Activated gamma-delta T cell treated with anti-CD3 and anti-CD28 coated beads, Interleukin-2, amount 50 U/mL, for 16 hours (primary cell): Measurements from ENCODE around the gene SPINK2.

Experiments used
- DNase-seq: peaks from one replicate; pipeline ENCODE4 v3.0.0-alpha.2; 2020; ENCODE audit warnings: low read depth

The SPINK2 gene

GRCh38 chr4:56821381-56822243 lies at the start of gene SPINK2:
Gene SPINK2 (minus strand): TSS chr4:56821701. CDS start chr4:56821662, 39 bp downstream.
- DNase-seq, result peak; percentile 49

GRCh38 chr4:56870946-56871345 lies 49.4 kb upstream of the SPINK2 start:
- DNase-seq, result no peak

GRCh38 chr4:56863441-56864139 lies 42.1 kb upstream of the SPINK2 start:
- no peak for DNase-seq

- DNase-seq, result no peak
These were observed 39.9 kb upstream of the SPINK2 start for GRCh38 chr4:56861360-56861759.

GRCh38 chr4:56860781-56861180 lies 39.3 kb upstream of the SPINK2 start:
- DNase-seq, result no peak

- DNase-seq, result no peak
These were observed 38.3 kb upstream of the SPINK2 start for GRCh38 chr4:56859841-56860240.

- no peak for DNase-seq
These were observed 36.3 kb upstream of the SPINK2 start for GRCh38 chr4:56857601-56858309.

GRCh38 chr4:56856656-56857055 lies 35.2 kb upstream of the SPINK2 start:
- DNase-seq, result no peak

GRCh38 chr4:56850910-56851309 lies 29.4 kb upstream of the SPINK2 start:
- no peak for DNase-seq

GRCh38 chr4:56844802-56845580 lies 23.5 kb upstream of the SPINK2 start:
- no peak for DNase-seq

GRCh38 chr4:56843421-56843899 lies 22.0 kb upstream of the SPINK2 start:
- no peak for DNase-seq

GRCh38 chr4:56840559-56840958 lies 19.1 kb upstream of the SPINK2 start:
- no peak for DNase-seq

GRCh38 chr4:56828784-56829535 lies 7.5 kb upstream of the SPINK2 start:
- DNase-seq, result no peak

- DNase-seq, result no peak
These were observed 2.6 kb upstream of the SPINK2 start for GRCh38 chr4:56823933-56824600.

- DNase-seq, result no peak
These were observed 2.7 kb downstream of the SPINK2 start for GRCh38 chr4:56818797-56819196.

GRCh38 chr4:56817840-56818491 lies 3.5 kb downstream of the SPINK2 start:
- no peak for DNase-seq

- no peak for DNase-seq
These were observed 14.8 kb downstream of the SPINK2 start for GRCh38 chr4:56806666-56807065.

- no peak for DNase-seq
These were observed 16.9 kb downstream of the SPINK2 start for GRCh38 chr4:56804551-56804950.

- DNase-seq, result no peak
These were observed 18.0 kb downstream of the SPINK2 start for GRCh38 chr4:56803471-56803870.
